Ishikawa (cell line): ENCODE measurements around the gene DAGLA.

Source experiments
- CREB1 ChIP-seq: IDR thresholded peaks from 2 replicates; pipeline ENCODE4 v1.6.1; 2012; ENCODE audit warnings: low read depth
- MAX ChIP-seq: IDR thresholded peaks from 2 replicates; pipeline ENCODE4 v1.6.1; 2012
- RAD21 ChIP-seq: IDR thresholded peaks from 2 replicates; pipeline ENCODE4 v1.6.1; 2012; ENCODE audit warnings: low read depth
- REST ChIP-seq: IDR thresholded peaks from 2 replicates; pipeline ENCODE4 v1.6.1; 2012; ENCODE audit warnings: low read depth, mild to moderate bottlenecking
- TAF1 ChIP-seq: IDR thresholded peaks from 2 replicates; pipeline ENCODE4 v1.6.1; 2012; ENCODE audit warnings: low read depth, mild to moderate bottlenecking
- TCF12 ChIP-seq: IDR thresholded peaks from 2 replicates; pipeline ENCODE4 v1.6.1; 2012; ENCODE audit warnings: low read depth
- USF1 ChIP-seq: IDR thresholded peaks from 2 replicates; pipeline ENCODE4 v1.6.1; 2012

- TF ChIP-seq MAX (no peak; the same call in 1 of the 2 replicates), USF1 (no peak), RAD21 (no peak), CREB1 (no peak), REST (no peak), TAF1 (no peak), TCF12 (no peak)
Measured at GRCh38 chr11:61739966-61740365, 59.8 kb downstream of the DAGLA start.
